ENCODE data around the gene USP12.
"Not testable (repeated sequence)": the region's sequence is repeated elsewhere in the genome, so short reads cannot be mapped to it uniquely, and the experiment has no call there.

Gene USP12

DNA sequence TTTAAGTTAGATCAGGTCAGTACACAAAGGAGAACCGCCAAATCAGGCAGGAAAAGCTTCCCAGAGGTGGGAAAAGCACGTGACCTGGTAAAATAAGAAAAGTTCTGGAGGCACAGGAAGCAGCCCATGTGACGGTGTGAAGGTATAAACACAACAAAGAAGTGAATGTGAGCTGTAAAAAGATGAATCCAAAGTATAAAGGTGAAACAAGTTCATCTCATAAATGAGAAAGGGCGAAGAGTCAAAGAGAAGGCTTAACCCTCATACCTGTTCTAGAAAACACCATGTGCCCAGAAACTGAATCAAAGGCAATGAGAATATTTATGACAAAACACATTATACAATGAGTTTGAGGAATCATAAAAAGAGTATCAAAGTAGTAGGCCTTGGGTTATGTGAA lies 47.0 kb downstream of the USP12 start:
- DNase-seq (ENCODE audit: low read depth in 2 of 3, low spot score in 1 of 3), result no peak

DNA sequence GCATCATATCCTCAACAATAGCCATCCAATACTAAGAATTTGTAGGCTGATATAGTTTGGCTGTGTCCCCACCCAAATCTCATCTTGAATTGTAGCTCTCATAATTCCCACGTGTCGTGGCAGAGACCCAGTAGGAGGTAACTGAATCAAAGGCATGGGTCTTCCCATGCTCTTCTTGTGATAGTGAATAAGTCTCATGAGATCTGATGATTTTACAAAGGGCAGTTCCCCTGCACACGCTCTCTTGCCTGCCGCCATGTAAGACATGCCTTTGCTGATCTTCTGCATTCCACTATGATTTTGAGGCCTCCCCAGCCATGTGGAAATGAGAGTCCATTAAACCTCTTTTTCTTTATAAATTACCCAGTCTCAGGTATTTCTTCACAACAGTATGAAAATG lies 48.2 kb downstream of the USP12 start:
- not testable (repeated sequence) for DNase-seq (ENCODE audit: low read depth in 2 of 3, low spot score in 1 of 3)

DNA sequence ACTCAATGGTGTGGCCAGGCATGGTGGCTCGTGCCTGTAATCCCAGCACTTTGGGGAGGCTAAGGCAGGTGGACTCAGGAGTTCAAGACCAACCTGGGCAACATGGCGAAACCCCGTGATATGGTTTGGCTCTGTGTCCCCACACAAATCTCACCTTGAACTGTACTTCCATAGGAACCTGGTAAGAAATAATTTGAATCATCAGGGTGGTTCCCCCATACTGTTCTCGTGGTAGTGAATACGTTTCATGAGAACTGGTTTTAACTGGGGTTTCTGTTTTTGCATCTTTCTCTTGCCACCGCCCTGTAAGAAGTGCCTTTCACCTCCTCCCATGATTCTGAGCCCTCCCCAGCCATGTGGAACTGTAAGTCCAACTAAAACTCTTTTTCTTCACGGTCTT lies 49.6 kb downstream of the USP12 start:
- DNase-seq (ENCODE audit: low read depth in 2 of 3, low spot score in 1 of 3), result no peak

DNA sequence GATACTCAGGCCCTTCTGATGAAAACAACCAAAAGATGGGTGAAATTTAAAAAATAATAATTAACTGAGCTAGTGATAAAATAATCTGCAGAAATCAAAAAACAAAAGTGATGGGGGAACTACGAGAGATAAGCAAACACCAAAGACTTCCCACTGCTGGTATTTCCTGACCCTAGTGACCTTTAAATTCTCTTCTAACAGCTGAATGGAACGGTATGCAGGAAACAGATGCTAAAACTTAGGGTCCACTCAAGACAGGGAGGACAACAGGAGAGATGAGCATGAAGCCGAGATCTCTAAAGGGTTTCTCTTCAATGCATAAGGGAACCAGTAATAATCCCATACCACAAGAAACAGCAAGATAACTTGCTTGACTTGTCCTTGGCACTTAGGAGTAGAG lies 50.8 kb downstream of the USP12 start:
- no peak for DNase-seq (ENCODE audit: low read depth in 2 of 3, low spot score in 1 of 3)

DNA sequence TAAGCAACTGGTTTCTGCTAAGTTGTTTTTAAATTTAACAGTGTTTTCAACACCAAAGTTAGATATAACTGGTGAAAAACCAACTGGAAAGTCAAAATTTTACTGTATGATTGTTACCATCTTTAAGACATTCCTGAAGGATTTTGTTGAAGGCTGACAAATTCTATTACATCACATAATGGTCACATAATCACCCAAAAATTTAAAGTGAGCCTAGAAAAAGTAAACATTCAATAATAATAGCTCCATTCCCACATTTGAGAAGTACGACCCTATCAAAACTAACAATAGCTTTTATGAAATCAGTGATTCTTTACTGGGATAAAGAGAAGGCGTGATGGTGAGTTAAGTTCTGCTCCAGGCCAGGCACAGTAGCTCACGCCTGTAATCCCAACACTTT lies 51.6 kb downstream of the USP12 start:
- no peak for DNase-seq (ENCODE audit: low read depth in 2 of 3, low spot score in 1 of 3)

DNA sequence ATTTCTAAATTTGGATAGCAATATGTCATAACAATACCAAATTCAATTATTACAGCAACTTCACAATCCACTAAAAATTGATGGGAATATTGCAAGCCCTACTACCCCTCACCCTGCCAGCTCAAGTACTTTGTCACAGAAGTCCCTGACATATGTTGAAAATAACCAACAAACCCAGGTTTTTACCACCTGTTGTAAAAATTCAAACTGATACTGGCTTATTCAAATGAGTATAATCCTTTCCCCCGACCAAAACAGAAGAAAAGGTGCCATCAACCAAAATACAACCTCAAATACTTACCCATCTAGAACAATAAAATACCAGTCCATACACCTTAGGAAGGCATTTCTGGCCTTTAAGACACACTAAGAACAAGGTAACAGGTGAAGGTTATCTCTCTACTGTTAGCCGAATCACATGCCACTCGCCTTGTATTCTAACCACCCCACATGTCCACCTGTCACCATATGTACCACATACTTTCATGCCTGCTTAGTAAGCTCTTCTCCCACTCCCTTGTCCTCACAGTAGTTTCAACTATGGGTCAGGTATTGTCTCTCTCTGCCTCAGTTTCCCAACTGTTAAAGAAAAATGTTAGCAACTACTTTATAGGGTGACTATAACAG lies 53.1 kb downstream of the USP12 start:
- no peak for DNase-seq (ENCODE audit: low read depth in 2 of 3, low spot score in 1 of 3)

DNA sequence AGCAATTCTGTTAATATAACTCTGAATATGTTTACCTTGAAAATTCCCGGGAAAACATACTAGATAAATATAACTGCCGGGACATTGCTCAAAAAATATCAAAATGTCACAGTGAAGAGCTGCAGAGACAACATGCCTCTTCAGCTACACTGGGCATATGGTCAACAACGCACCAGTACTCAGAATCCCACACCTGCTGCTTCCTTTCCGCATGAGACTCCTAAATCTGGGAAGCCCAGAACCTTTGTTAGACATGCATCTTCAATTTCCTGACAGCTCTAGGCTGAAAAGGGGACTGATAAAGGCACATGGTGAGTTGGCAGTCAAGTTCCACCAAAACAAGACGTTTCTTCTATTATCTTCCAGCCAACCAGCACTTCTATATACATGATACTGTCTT lies 53.7 kb downstream of the USP12 start:
- no peak for DNase-seq (ENCODE audit: low read depth in 2 of 3, low spot score in 1 of 3)

DNA sequence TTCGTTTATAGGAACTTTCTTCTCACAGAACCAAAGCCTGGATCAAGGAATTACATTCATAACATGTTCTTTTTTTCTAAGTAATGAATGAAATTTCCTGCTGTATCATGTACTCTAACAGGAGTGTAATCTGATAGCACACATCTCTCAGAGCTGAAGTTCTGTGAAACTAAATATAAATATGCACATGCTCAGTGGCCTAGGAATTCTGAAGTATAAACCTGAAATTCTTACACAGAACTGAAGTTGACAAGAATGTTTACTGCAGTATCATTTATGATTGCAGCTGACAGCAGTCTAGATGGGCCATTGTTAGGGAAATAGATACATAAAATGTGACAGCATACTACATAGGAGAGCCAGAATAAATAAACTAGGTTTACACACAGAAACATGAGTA lies 54.5 kb downstream of the USP12 start:
- no peak for DNase-seq (ENCODE audit: low read depth in 2 of 3, low spot score in 1 of 3)

DNA sequence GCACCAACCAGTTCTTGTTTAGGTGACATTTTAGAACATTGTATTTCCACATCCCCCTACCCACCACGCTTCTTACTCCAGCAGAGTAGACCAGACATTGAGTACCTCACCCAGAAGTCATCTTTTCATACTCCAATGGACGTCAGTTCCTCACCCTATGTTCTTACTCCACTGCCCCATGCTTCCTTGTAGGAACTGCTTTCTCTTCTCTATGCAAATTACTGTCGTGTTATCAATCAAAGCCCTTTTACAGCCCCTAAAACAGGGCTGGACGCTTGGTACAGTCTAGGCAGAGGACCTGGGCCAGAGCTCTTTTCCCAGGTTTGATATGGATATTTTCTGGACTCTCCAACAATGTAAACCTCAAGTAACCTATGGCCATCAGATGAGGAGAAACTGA lies 58.2 kb downstream of the USP12 start:
- DNase-seq (ENCODE audit: low read depth in 2 of 3, low spot score in 1 of 3), result no peak

DNA sequence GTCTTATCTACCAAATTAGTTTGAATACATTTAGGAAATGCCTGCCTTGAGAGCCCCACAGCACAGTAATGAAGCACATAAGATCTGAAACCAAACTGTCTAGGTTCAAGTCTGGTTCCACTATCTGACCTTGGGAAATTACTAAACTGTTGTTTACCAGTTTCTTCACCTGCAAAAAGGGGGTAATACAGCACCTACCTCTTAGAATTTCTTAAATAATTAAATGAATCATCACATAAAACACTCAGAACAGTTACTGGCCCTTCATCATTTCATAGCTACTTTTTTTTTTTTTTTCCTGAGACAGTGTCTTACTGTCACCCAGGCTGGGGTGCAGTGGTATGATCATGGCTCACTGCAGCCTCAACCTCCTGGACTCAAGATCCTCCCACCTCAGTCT lies 59.6 kb downstream of the USP12 start:
- no peak for DNase-seq (ENCODE audit: low read depth in 2 of 3, low spot score in 1 of 3)

DNA sequence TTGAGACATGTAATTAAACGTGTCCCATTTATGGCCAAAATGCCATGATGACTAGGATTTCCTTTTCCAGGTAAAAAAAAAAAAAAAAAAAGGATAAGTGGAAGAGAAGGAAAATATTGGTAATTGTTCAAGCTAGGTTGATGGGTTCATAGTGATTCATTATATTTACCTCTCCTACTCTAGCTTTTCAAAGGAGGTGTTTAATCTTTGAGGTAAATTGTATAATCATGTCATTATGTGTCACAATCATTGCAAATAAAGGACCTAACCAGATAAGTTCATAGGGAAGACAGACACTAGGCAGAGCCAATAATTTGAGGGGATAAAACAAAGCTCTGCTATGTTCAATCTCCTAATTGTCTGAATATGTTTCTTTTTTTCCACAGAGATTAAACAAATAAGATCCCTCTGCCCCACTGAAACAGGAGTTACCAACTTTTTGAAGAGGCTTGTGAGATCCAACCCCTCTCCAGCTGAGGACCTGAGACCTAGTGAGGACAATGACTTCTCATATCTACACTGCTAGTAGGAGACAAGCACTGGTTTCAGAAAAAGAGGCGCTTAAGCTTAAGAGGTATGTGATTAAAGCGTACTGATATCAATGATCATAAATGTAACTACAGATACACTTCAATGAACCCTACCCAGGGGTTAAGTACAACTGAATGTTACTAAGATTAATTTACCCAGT lies 61.4 kb downstream of the USP12 start:
- DNase-seq (ENCODE audit: low read depth in 2 of 3, low spot score in 1 of 3), result no peak

DNA sequence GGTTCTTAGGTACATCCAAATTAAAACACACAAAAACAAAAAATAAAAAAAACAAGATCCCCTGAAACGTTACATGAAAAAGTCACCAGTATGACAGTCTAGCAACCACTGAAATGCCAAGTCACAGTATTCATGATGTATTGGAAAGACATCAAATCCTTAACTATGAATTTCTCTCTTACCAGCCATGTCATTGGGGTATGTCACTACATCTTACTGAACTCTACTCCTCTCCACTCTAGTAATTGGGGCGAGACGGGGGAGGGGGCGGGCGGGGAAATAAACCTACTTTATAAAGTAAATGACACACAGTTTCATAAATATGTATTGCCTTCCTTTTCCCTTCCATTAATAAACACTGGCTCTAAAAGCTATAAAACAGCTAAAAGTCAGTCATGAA lies 65.5 kb downstream of the USP12 start:
- no peak for DNase-seq (ENCODE audit: low read depth in 2 of 3, low spot score in 1 of 3)

DNA sequence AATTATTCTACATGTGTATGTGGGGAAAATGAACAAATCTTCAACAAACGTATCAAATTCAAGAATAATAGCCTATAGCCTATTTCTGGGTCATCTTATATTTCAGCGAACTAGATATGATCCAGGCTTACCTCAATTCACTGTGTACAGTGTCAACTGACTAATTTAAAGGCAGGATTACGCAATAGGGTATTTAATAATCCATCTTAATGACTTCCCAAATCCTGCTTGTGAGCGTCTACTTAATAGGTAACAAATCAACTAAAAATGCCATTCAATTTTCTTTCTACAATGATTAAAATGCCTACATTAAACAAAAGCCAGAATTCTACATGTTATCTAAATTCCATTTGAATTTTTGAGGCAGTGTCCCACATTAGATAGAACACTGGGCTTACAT lies 67.0 kb downstream of the USP12 start:
- DNase-seq (ENCODE audit: low read depth in 2 of 3, low spot score in 1 of 3), result no peak

DNA sequence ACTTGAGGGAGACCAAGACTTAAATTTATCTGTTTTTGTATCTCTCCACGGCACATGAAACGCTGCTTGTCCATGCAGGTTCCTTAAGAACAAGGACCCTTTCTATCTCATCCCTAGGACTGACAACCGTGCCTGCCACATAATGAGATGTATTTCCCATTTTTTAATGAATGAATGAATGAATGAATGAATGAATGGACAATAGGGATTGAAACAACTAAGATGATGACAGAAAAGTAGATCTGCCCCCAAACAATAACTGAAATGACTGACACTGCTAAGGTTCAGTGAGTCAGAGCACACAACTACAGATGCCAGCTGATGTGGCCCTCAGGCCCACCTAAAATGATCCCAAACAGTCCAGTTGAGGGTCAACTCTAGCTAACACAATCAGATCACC lies 69.8 kb downstream of the USP12 start:
- DNase-seq (ENCODE audit: low read depth in 2 of 3, low spot score in 1 of 3), result no peak

DNA sequence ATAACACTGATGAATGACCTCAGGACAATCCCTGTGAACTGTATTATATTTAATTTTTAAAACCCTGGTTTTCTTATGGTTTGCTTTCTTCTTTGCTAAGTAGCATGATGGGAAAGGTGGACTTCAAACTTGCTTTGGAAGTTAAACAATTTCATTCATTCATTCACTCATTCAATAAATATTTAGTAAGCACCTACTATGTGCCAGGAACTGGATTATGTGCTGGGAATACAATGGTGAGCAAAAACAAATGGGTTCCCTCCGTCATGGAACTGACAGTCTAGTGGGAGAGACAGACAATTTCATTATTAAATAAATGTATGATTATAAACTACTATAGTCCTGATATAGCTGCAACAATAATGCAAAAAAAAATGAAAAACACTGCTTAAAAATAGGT lies 70.3 kb downstream of the USP12 start:
- no peak for DNase-seq (ENCODE audit: low read depth in 2 of 3, low spot score in 1 of 3)

DNA sequence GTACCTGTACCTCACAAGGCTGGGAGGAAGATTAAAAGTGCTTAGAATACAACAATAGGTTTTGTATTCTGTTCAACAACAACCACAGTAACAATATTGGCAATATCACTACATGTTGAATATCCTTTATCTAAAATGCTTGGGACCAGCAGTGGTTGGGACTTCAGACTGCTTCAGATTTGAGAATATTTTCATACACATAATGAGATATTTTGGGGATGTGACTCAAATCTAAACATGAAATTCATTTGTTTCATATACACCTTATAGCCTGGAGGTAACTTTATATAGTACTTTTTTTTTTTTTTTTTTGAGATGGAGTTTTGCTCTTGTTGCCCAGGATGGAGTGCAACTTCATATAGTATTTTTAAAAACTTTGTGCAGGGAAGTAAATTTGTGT lies 73.9 kb downstream of the USP12 start:
- DNase-seq (ENCODE audit: low read depth in 2 of 3, low spot score in 1 of 3), result no peak

DNA sequence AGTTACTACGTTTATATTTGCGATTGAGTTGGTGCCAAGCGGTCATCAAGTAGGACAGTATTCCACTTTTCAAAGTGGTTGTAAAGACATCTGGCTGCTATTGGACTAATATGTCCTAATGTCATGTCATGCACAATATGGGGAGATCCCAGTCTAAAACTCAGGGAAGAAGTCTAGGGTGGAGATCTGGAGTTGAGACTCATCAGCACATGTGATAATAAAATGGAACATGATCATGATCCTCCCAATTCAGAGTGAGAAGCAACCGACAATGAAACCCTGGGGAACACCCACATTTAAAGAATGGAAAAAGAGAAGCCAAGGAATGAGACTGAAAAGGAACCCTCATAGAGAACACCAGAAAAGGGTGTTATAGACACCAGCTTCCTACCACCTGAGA lies 80.2 kb downstream of the USP12 start:
- no peak for DNase-seq (ENCODE audit: low read depth in 2 of 3, low spot score in 1 of 3)

DNA sequence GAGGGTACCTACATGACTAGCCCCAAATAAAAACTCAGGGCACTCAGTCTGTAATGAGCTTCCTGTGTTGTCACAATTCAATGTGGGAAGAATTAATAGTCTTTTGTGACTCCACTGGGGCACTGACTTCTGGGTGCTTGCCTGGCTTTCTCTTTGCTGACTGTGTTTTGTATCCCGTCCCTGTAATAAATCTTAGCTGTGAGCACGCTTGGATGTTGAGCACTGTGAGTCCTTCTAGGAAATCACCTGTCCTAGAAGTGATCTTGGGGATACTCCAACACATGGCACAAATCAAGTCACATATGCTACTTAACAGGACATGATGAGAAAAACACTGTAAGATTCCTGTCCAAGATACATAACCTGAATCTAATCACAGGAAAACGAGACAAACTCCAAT lies 83.0 kb downstream of the USP12 start:
- DNase-seq (ENCODE audit: low read depth in 2 of 3, low spot score in 1 of 3), result no peak

DNA sequence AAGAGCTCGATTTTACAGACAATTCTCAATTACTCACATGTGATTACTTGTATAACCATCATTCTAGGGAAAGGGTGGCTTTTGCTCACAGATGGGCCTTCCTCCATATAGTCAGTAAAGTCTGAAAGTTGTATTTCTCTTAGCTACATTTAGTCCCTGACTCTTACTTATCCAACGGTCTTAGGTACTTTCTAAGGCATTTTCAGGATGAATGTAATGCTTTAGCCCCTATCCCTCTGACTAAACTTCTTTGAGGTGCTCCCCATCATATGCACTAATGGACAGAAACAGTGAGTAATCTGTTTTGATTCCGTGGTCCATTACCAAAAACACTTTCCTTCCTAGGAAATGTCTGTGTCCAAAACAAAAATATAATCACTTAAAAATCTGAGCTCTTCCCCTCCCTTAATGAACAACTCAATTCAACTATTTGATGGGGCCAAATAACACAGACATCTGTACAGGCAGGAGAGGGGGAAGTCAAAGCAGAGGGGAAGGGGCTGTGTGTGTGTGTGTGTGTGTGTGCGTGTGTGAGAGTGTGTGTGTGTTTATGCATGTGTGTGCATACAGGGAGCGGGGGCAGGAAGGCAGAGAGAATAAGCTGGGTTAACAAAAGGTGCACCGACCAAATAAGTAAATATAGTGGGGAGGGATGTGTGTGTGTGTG lies 84.9 kb downstream of the USP12 start:
- DNase-seq (ENCODE audit: low read depth in 2 of 3, low spot score in 1 of 3), result no peak

DNA sequence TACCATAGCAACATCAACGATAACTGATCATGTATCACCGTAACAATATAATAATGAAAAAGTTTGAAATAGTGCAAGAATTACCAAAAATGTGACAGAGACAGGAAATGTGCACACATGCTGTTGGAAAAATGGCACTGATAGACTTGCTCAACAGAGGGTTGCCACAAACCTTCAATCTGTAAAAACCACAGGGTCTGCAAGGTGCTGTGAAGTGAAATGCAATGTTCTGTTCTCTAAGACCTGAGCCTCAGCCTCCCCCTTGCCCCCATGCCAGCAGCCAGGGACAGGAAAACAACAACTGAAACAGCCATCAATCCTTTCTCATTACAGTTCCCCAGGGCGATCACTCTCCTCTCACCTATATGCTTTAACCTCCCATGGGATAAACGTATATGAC lies 88.4 kb downstream of the USP12 start:
- DNase-seq (ENCODE audit: low read depth in 2 of 3, low spot score in 1 of 3), result no peak

DNA sequence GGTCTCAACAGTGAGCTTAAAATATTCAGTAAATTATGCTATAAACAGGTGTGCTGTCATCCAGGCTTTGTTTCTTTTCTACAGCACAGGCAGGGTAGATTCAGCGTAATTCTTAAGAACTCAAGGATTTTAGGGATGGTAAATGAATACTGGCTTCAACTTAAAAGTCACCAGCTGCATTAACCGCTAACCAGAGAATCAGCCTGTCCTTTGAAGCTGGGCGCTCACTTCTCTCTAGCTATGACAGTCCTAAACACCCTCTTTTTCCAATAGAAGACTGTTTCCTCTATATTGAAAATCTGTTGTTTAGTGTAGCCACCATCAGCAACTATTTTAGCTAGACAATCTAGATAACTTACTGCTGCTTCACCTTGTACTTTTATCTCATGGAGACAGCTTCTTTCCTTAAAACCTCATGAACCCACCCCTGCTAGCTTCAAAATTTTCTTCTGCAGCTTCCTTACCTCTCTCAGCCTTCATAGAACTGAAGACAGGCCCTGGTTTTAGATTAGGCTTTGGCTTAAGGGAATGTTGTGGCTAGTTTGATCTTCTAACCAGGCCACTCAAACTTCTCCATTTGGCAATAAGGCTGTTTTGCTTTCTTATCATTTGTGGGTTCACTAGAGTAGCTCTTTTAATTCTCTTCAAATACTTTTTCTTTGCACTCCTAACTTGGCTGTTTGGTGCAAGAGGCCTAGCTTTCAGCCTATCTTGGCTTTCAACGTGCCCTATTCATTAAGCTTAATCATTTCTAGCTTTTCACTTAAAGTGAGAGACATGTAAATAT lies 89.5 kb downstream of the USP12 start:
- no peak for DNase-seq (ENCODE audit: low read depth in 2 of 3, low spot score in 1 of 3)

Data from stimulated activated CD4-positive, alpha-beta T cell treated with anti-CD3 and anti-CD28 coated beads, Interleukin-12 subunit alpha, Interleukin-12 subunit beta, amount 100 ng/mL, for 48 hours (primary cell).